ENCODE results near the gene MX2.

MX2 gene

GRCh38 chr21:41429305-41429704 is 67.5 kb downstream of the MX2 start:
- no peak for DNase-seq (ENCODE audit: low read depth)
- no peak overlapping the region for H3K4me3 ChIP-seq (ENCODE audit: low read depth, low read length)
- no peak for TF ChIP-seq CTCF (IDR thresholded peaks at IDR 0.05; ENCODE audit: low read depth, low read length, missing control alignments)

GRCh38 chr21:41429925-41430491 is 68.2 kb downstream of the MX2 start:
- no peak overlapping the region; the same call in 1 of the 2 replicates for H3K4me3 ChIP-seq (ENCODE audit: low read depth, low read length)
- no peak for TF ChIP-seq CTCF (IDR thresholded peaks at IDR 0.05; ENCODE audit: low read depth, low read length, missing control alignments)
- DNase-seq (ENCODE audit: low read depth), result no peak

- no peak overlapping the region for H3K4me3 ChIP-seq (ENCODE audit: low read depth, low read length)
- TF ChIP-seq CTCF (IDR thresholded peaks at IDR 0.05; ENCODE audit: low read depth, low read length, missing control alignments), result no peak
- no peak for DNase-seq (ENCODE audit: low read depth)
Observed at GRCh38 chr21:41431788-41432548, 70.1 kb downstream of the MX2 start.

GRCh38 chr21:41432562-41433460 is 71.0 kb downstream of the MX2 start:
- no peak for DNase-seq (ENCODE audit: low read depth)
- no peak overlapping the region for H3K4me3 ChIP-seq (ENCODE audit: low read depth, low read length)
- TF ChIP-seq CTCF (IDR thresholded peaks at IDR 0.05; ENCODE audit: low read depth, low read length, missing control alignments), result no peak

- TF ChIP-seq CTCF (IDR thresholded peaks at IDR 0.05; ENCODE audit: low read depth, low read length, missing control alignments), result no peak
- no peak overlapping the region for H3K4me3 ChIP-seq (ENCODE audit: low read depth, low read length)
- DNase-seq (ENCODE audit: low read depth), result no peak
Observed at GRCh38 chr21:41433566-41433965, 71.7 kb downstream of the MX2 start.

GRCh38 chr21:41435706-41436105 is 73.9 kb downstream of the MX2 start:
- no peak overlapping the region for H3K4me3 ChIP-seq (ENCODE audit: low read depth, low read length)
- no peak for TF ChIP-seq CTCF (IDR thresholded peaks at IDR 0.05; ENCODE audit: low read depth, low read length, missing control alignments)
- DNase-seq (ENCODE audit: low read depth), result no peak

Data from GM12864 (cell line).